ENCODE measurements around the gene TMC8. TPM values are rescaled to one million over a fixed set of nuclear protein-coding genes. Genes with fewer than 3 reads are reported as not detected.

Gene TMC8
- total and polyA plus RNA-seq, 2 of the 8 experiments (the other 6 are each of a cell fraction or from before 2014, with no cell fraction given), result 1.00 to 2.8 TPM

DNA sequence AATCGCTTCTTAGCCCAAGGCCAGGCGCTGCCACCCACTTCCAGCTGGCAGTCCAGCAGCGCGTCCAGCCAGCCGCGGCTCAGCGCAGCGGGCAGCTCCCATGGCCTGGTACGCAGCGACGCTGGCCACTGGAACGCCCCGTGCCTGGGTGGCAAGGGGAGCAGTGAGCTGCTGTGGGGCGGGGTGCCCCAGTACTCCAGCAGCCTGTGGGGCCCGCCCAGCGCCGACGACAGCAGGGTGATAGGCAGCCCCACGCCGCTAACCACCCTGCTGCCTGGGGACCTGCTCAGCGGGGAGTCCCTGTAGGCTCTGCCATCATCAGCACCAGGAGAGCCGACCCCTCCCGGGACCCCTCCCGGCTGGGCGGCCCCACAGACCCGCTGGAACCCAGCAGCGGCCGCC is 26.0 kb upstream of the TMC8 start:
- no peaks in the 10 kb centered on the region for H3K79me2 ChIP-seq (ENCODE audit: control insufficient read depth in 1 of 2, insufficient read depth in 2 of 2, low read length in 2 of 2)
- H3K9me3 ChIP-seq (ENCODE audit: insufficient read depth in 2 of 2, low read depth in 1 of 2, low read length in 1 of 2), result peaks cover 7 to 10% of the 10 kb centered on the region in 2 experiments; a peak in 3 of 4 replicates
- no peak overlapping the region for H4K8ac ChIP-seq (ENCODE audit: extremely low read depth, insufficient read depth, low read length)
- POLR2A ChIA-PET (ENCODE audit: partially characterized antibody), result no interaction called here
- H2BK12ac ChIP-seq (ENCODE audit: low read depth, low read length), result no peak overlapping the region
- no peak overlapping the region for H3K9ac ChIP-seq (replicated peaks in 1 of 4; ENCODE audit: extremely low read depth in 1 of 4, low read depth in 3 of 4, low read length in 3 of 4)
- no peak overlapping the region for H3K18ac ChIP-seq (ENCODE audit: extremely low read depth, low read length)
- H2BK20ac ChIP-seq (ENCODE audit: low read length), result no peak overlapping the region
- H2BK5ac ChIP-seq (ENCODE audit: low read depth, low read length), result no peak overlapping the region
- no peak overlapping the region for H3K56ac ChIP-seq (replicated peaks; ENCODE audit: insufficient read length, low read depth, low read length)
- H3K27ac ChIP-seq (ENCODE audit: low read depth, low read length), result no peak overlapping the region
- FAIRE-seq (no peak), DNase-seq (ENCODE audit: low read depth in 1 of 2, low spot score in 2 of 2) (no peak)
- peaks cover 0 to 2% of the 10 kb centered on the region in 2 experiments for H4K20me1 ChIP-seq (replicated peaks in 1 of 2; ENCODE audit: control insufficient read depth in 1 of 2, insufficient read depth in 2 of 2, low read length in 2 of 2)
- CTCF ChIA-PET (ENCODE audit: partially characterized antibody), result interaction anchor here (2.3 kb wide), 1 partner anchor 20 kb away, joined by 9 read pairs; no protein-coding TSS in a partner anchor
- H2AFZ ChIP-seq (ENCODE audit: low read length), result no peak overlapping the region
- H2BK120ac ChIP-seq (replicated peaks; ENCODE audit: low read depth, low read length), result no peak overlapping the region
- no peaks in the 10 kb centered on the region for H3K23me2 ChIP-seq (ENCODE audit: low read depth, low read length)
- H2AK5ac ChIP-seq (ENCODE audit: low read depth, low read length), result no peak overlapping the region
- H2BK15ac ChIP-seq (ENCODE audit: low read length), result no peak overlapping the region
- WGBS, 2 experiments (ENCODE audit: extremely low coverage in 1 of 2, insufficient coverage in 1 of 2, insufficient read length in 1 of 2, insufficient replicate concordance in 2 of 2, low coverage in 1 of 2, low lambda C conversion rate in 2 of 2, missing lambda C conversion rate in 1 of 2), result 90% methylated on average over 28 of the region's 28 CpGs; no CpG with 5 or more reads in 1 of the 2 experiments
- no peak overlapping the region for H4K91ac ChIP-seq (replicated peaks; ENCODE audit: insufficient read length, low read length)
- no peaks in the 10 kb centered on the region for H3K4me1 ChIP-seq (replicated peaks in 1 of 4; ENCODE audit: control insufficient read depth in 3 of 4, insufficient read depth in 4 of 4, low read length in 3 of 4)
- H3K36me3 ChIP-seq (ENCODE audit: control insufficient read depth in 2 of 4, insufficient read depth in 4 of 4, low read length in 3 of 4), result peaks cover 2 to 47% (median 33%) of the 10 kb centered on the region in 4 experiments; a peak in 7 of 8 replicates
- H3K4me3 ChIP-seq (ENCODE audit: extremely low read depth in 1 of 4, insufficient read depth in 2 of 4, low read depth in 3 of 4, low read length in 4 of 4), result no peak overlapping the region
- no peak overlapping the region for H3K4me2 ChIP-seq (ENCODE audit: insufficient read depth in 1 of 2, low read depth in 2 of 2, low read length in 2 of 2)
- no peak overlapping the region for H3K4ac ChIP-seq (replicated peaks; ENCODE audit: insufficient read length, low read depth, low read length)
- H3K27me3 ChIP-seq (replicated peaks in 1 of 4; ENCODE audit: control insufficient read depth in 3 of 4, extremely low read depth in 1 of 4, insufficient read depth in 3 of 4, low read length in 3 of 4), result no peaks in the 10 kb centered on the region
- no peaks in the 10 kb centered on the region for H3K79me1 ChIP-seq (ENCODE audit: low read depth, low read length)
- no peak overlapping the region for H3K23ac ChIP-seq (ENCODE audit: insufficient read length)
- no peak overlapping the region for H3K14ac ChIP-seq (ENCODE audit: insufficient read length)
- no peak overlapping the region for H4K5ac ChIP-seq (ENCODE audit: insufficient read length, low read depth, low read length)
- TF ChIP-seq TBP (IDR thresholded peaks at IDR 0.05; ENCODE audit: low read depth, low read length), result no peak

All from H1 (cell line).